Neuronal stem cell (in vitro differentiated cells): ENCODE measurements around the gene FCHSD2.
"Not testable (repeated sequence)": the region's sequence is repeated elsewhere in the genome, so short reads cannot be mapped to it uniquely, and the experiment has no call there.

Experiments used
- DNase-seq: peaks from one replicate; pipeline ENCODE4 v3.0.0-alpha.2; 2013; ENCODE audit warnings: low spot score
- H2AFZ ChIP-seq: one replicate; pipeline ENCODE4 v1.6.1; 2013; ENCODE audit warnings: mild to moderate bottlenecking, low read length, inconsistent platforms
- H2AK5ac ChIP-seq: 2 replicates; pipeline ENCODE4 v1.6.1; 2013; ENCODE audit warnings: low read depth, mild to moderate bottlenecking, inconsistent platforms, low read length, moderate library complexity, mixed read lengths
- H2BK120ac ChIP-seq: 2 replicates; pipeline ENCODE4 v1.6.1; 2013; ENCODE audit warnings: low read depth, mild to moderate bottlenecking, inconsistent platforms, low read length, moderate library complexity, mixed read lengths
- H2BK12ac ChIP-seq: one replicate; pipeline ENCODE4 v1.6.1; 2013; ENCODE audit warnings: low read length, inconsistent platforms
- H2BK15ac ChIP-seq: 2 replicates; pipeline ENCODE4 v1.6.1; 2013; ENCODE audit warnings: mild to moderate bottlenecking, low read length, inconsistent platforms, mixed read lengths
- H2BK5ac ChIP-seq: one replicate; pipeline ENCODE4 v1.6.1; 2013; ENCODE audit warnings: inconsistent platforms, mild to moderate bottlenecking, low read length, moderate library complexity
- H3K14ac ChIP-seq: one replicate; pipeline ENCODE4 v1.6.1; 2013; ENCODE audit warnings: low read length, inconsistent platforms
- H3K18ac ChIP-seq: 2 replicates; pipeline ENCODE4 v1.6.1; 2013; ENCODE audit warnings: low read length, inconsistent platforms
- H3K23ac ChIP-seq: 2 replicates; pipeline ENCODE4 v1.6.1; 2013; ENCODE audit warnings: low read depth, mild to moderate bottlenecking, mixed read lengths, low read length, inconsistent platforms; ENCODE audit not compliant: poor library complexity
- H3K27ac ChIP-seq: replicated peaks from 3 replicates; pipeline ENCODE4 v1.5.1; 2013; ENCODE audit warnings: low read length, inconsistent platforms
- H3K27me3 ChIP-seq, 3 experiments: 2 replicates each; pipeline ENCODE4 v1.6.1; 2013; ENCODE audit warnings: low read length in 3 of 3, mild to moderate bottlenecking in 2 of 3, inconsistent platforms in 1 of 3, low read depth in 1 of 3, mixed read lengths in 1 of 3, moderate library complexity in 1 of 3; ENCODE audit not compliant: control insufficient read depth in 3 of 3, insufficient read depth in 3 of 3
- H3K36me3 ChIP-seq, 2 donors: replicated peaks in 1 of 2; 2 replicates each; pipeline ENCODE4 v1.6.1; 2013; ENCODE audit warnings: low read length in 2 of 2; ENCODE audit not compliant: control insufficient read depth in 2 of 2, insufficient read depth in 2 of 2
- H3K4ac ChIP-seq: 2 replicates; pipeline ENCODE4 v1.6.1; 2013; ENCODE audit warnings: inconsistent platforms, mild to moderate bottlenecking, low read length, moderate library complexity
- H3K4me1 ChIP-seq, 2 donors: 1 replicate in 1 of 2; 2 replicates in 1 of 2; pipeline ENCODE4 v1.6.1; 2013; ENCODE audit warnings: low read length in 2 of 2, low read depth in 1 of 2; ENCODE audit not compliant: control insufficient read depth in 2 of 2, insufficient read depth in 1 of 2
- H3K4me2 ChIP-seq: one replicate; pipeline ENCODE4 v1.6.1; 2013; ENCODE audit warnings: mild to moderate bottlenecking, low read length, inconsistent platforms; ENCODE audit not compliant: insufficient read depth, poor library complexity, severe bottlenecking
- H3K4me3 ChIP-seq, 2 donors: 2 replicates each; pipeline ENCODE4 v1.5.1; 2013; ENCODE audit warnings: low read length in 2 of 2, mild to moderate bottlenecking in 2 of 2, inconsistent platforms in 1 of 2, moderate library complexity in 1 of 2
- H3K79me1 ChIP-seq: one replicate; pipeline ENCODE4 v1.6.1; 2013; ENCODE audit warnings: low read depth, mild to moderate bottlenecking, inconsistent platforms, low read length, moderate library complexity
- H3K9ac ChIP-seq: one replicate; pipeline ENCODE4 v1.6.1; 2013; ENCODE audit warnings: mild to moderate bottlenecking, low read depth, low read length, inconsistent platforms; ENCODE audit not compliant: poor library complexity
- H3K9me3 ChIP-seq, 2 donors: replicated peaks in 1 of 2; 2 replicates each; pipeline versions ENCODE3 to v1.6.1; 2013; ENCODE audit warnings: low read length in 2 of 2, mild to moderate bottlenecking in 2 of 2, inconsistent platforms in 1 of 2, low read depth in 1 of 2, mixed read lengths in 1 of 2, moderate library complexity in 1 of 2; ENCODE audit not compliant: control insufficient read depth in 2 of 2, insufficient read depth in 1 of 2
- H4K8ac ChIP-seq: one replicate; pipeline ENCODE4 v1.6.1; 2013; ENCODE audit warnings: low read depth, mild to moderate bottlenecking, inconsistent platforms, low read length, moderate library complexity
- H4K91ac ChIP-seq: one replicate; pipeline ENCODE4 v1.6.1; 2013; ENCODE audit warnings: low read length, low read depth, mild to moderate bottlenecking, inconsistent platforms; ENCODE audit not compliant: poor library complexity
- WGBS, 2 donors: extraction: QIAGEN DNeasy Blood & Tissue Kit; methylation state at CpG; one replicate each; pipeline ENCODE4 v1.1.7; 2013; ENCODE audit warnings: missing lambda C conversion rate in 2 of 2, mixed read lengths in 1 of 2; ENCODE audit not compliant: insufficient read length in 2 of 2, insufficient replicate concordance in 1 of 2; ENCODE audit errors: extremely low coverage in 2 of 2; 5-methylcytosine and 5-hydroxymethylcytosine counted together

Gene FCHSD2

DNA sequence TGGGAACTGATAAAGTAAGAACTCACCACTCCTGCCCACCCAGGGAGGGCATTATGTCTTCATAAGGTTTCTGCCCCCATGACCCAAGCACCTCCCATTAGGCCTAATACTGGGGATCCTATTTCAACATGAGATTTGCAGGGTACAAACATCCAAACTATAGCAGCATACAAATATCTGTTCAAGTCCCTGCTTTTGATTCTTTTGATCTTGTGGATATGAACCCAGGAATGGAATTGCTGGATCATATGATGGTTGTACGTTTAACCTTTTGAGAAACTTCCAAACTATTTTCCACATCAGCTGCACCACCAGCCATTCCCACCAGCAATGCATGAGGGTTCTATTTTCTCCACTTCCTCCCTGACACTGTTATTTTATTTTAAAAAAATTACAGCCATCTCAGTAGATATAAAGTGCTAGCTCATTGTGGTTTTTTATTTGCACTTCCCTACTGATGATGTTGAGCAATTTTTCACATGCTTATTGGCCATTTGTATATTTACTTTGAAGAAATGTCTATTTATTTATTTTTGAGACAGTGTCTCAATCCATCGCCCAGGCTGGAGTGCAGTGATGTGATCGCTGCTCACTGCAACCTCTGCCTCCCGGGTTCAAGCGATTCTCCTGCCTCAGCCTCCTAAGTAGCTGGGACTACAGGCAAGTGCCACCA, 335.0 kb downstream of the FCHSD2 start:
- no peak overlapping the region for H4K91ac ChIP-seq
- DNase-seq, result no peak
- H3K36me3 ChIP-seq, result peaks cover 2 to 15% of the 10 kb centered on the region in 2 donors
- H3K23ac ChIP-seq, result no peak overlapping the region
- no peak overlapping the region for H2BK12ac ChIP-seq
- H3K4ac ChIP-seq, result no peak overlapping the region
- H3K4me2 ChIP-seq, result no peak overlapping the region
- no peak overlapping the region for H3K27ac ChIP-seq
- H3K18ac ChIP-seq, result no peak overlapping the region
- no peak overlapping the region for H4K8ac ChIP-seq
- no peak overlapping the region for H2BK120ac ChIP-seq
- no CpG with 5 or more reads among the region's 5 CpGs for WGBS, 2 donors
- H2AK5ac ChIP-seq, result no peak overlapping the region
- no peak overlapping the region for H3K4me3 ChIP-seq
- no peak overlapping the region for H2AFZ ChIP-seq
- H3K79me1 ChIP-seq, result no peaks in the 10 kb centered on the region
- no peak overlapping the region for H2BK15ac ChIP-seq
- H3K9me3 ChIP-seq, result no peaks in the 10 kb centered on the region
- no peak overlapping the region for H3K9ac ChIP-seq
- no peaks in the 10 kb centered on the region for H3K4me1 ChIP-seq
- H3K14ac ChIP-seq, result no peak overlapping the region
- H3K27me3 ChIP-seq, result no peaks in the 10 kb centered on the region
- no peak overlapping the region for H2BK5ac ChIP-seq

DNA sequence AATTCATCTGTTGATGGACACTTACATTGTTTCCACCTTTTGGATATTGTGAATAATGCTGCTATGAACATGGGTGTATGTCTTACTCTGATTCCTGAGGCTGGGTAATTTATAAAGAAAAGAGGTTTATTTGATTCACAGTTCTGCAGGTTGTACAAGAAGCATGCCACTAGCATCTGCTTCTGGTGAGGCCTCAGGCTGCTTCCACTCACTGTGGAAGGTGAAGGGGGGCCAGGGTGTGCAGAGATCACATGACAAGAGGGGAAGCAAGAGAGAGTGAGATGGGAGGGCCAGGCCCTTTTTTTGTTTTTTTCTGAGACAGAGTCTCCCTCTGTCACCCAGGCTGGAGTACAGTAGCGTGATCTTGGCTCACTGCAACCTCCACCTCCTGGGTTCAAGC, 335.7 kb downstream of the FCHSD2 start:
- H3K23ac ChIP-seq, H4K91ac ChIP-seq, DNase-seq, H3K4me2 ChIP-seq, H3K4me3 ChIP-seq, H2AFZ ChIP-seq, H2BK5ac ChIP-seq, H3K27me3 ChIP-seq, H3K9me3 ChIP-seq, H2BK12ac ChIP-seq, H3K4ac ChIP-seq, H2AK5ac ChIP-seq, H2BK15ac ChIP-seq, H4K8ac ChIP-seq, H3K4me1 ChIP-seq, H2BK120ac ChIP-seq, H3K9ac ChIP-seq, H3K27ac ChIP-seq, H3K14ac ChIP-seq, H3K18ac ChIP-seq, H3K79me1 ChIP-seq: not testable (repeated sequence)
- H3K36me3 ChIP-seq, result peaks cover 2 to 15% of the 10 kb centered on the region in 2 donors
- WGBS, 2 donors, result no CpG with 5 or more reads among the region's 1 CpG

DNA sequence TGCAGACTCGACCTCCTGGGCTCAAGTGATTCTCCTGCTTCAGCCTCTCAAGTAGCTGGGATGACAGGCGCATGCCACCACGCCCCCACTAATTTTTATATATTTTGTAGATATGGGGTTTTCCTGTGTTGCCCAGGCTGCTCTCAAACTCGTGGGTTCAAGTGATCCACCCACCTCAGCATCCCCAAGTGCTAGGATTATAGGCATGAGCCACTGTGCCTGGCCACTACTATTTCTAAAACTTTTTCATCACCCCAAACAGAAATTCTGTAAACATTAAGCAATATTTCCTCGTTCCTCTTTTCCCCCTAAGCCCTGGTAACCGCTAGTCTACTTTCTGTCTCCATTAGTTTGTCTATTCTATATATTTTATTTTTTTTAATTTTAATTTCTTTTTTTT, 336.9 kb downstream of the FCHSD2 start:
- no peak for DNase-seq
- H3K9ac ChIP-seq, result no peak overlapping the region
- no CpG with 5 or more reads among the region's 6 CpGs for WGBS, 2 donors
- no peak overlapping the region for H3K18ac ChIP-seq
- H3K27me3 ChIP-seq, result no peaks in the 10 kb centered on the region
- H4K91ac ChIP-seq, result no peak overlapping the region
- no peak overlapping the region for H3K4me3 ChIP-seq
- no peak overlapping the region for H2AFZ ChIP-seq
- H3K4me2 ChIP-seq, result no peak overlapping the region
- H2BK5ac ChIP-seq, result no peak overlapping the region
- no peaks in the 10 kb centered on the region for H3K9me3 ChIP-seq
- no peak overlapping the region for H3K23ac ChIP-seq
- H2BK120ac ChIP-seq, result no peak overlapping the region
- no peak overlapping the region for H4K8ac ChIP-seq
- H3K4me1 ChIP-seq, result no peaks in the 10 kb centered on the region
- no peak overlapping the region for H2BK15ac ChIP-seq
- H2AK5ac ChIP-seq, result no peak overlapping the region
- H3K14ac ChIP-seq, result no peak overlapping the region
- no peak overlapping the region for H2BK12ac ChIP-seq
- H3K36me3 ChIP-seq, result peaks cover 2 to 9% of the 10 kb centered on the region in 2 donors
- no peak overlapping the region for H3K4ac ChIP-seq
- no peaks in the 10 kb centered on the region for H3K79me1 ChIP-seq
- no peak overlapping the region for H3K27ac ChIP-seq

DNA sequence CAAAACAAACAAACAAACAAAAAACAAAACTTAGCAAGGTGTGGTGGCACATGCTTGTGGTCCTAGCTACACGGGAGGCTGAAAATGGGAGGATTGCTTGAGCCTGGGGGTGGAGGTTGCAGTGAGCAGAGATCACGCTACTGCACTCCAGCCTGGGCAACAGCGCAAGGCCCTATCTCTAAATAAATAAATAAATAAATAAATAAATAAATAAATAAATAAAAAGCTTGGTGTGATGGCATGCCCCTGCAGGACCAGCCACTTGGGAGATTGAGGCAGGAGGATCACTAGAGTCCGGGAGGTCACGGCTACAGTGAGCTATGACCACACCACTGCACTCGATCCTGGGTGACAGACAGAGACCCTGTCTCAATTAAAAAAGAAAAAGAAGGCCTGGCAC, 339.3 kb downstream of the FCHSD2 start:
- H3K4me3 ChIP-seq, result no peak overlapping the region
- H2AFZ ChIP-seq, result no peak overlapping the region
- no peak overlapping the region for H2BK120ac ChIP-seq
- H3K27ac ChIP-seq, result no peak overlapping the region
- H3K18ac ChIP-seq, result no peak overlapping the region
- H3K14ac ChIP-seq, result no peak overlapping the region
- H2BK12ac ChIP-seq, result no peak overlapping the region
- no peaks in the 10 kb centered on the region for H3K27me3 ChIP-seq
- peaks cover 0 to 2% of the 10 kb centered on the region in 2 donors for H3K36me3 ChIP-seq
- H2AK5ac ChIP-seq, result no peak overlapping the region
- no CpG with 5 or more reads among the region's 6 CpGs for WGBS, 2 donors
- no peak overlapping the region for H2BK15ac ChIP-seq
- no peaks in the 10 kb centered on the region for H3K9me3 ChIP-seq
- no peak overlapping the region for H2BK5ac ChIP-seq
- H3K23ac ChIP-seq, result no peak overlapping the region
- peaks cover 0 to 2% of the 10 kb centered on the region in 2 donors for H3K4me1 ChIP-seq
- no peaks in the 10 kb centered on the region for H3K79me1 ChIP-seq
- DNase-seq, result no peak
- no peak overlapping the region for H3K4me2 ChIP-seq
- no peak overlapping the region for H4K91ac ChIP-seq
- no peak overlapping the region for H3K4ac ChIP-seq
- no peak overlapping the region for H3K9ac ChIP-seq
- H4K8ac ChIP-seq, result no peak overlapping the region
